Colon (tissue), 2 donors: ENCODE measurements around the gene CTBP2.
"Not testable (repeated sequence)": the region's sequence is repeated elsewhere in the genome, so short reads cannot be mapped to it uniquely, and the experiment has no call there.

Experiments used
- FAIRE-seq: peaks from 2 replicates; lab custom pipeline; 2012; peaks lifted over from hg19 to GRCh38; lab: Jason Lieb, UNC
- donor health status: control.
- donor health status: control.

The CTBP2 gene

GRCh38 chr10:125063256-125063925, 97.0 kb downstream of the CTBP2 start:
- no peak for FAIRE-seq

DNA sequence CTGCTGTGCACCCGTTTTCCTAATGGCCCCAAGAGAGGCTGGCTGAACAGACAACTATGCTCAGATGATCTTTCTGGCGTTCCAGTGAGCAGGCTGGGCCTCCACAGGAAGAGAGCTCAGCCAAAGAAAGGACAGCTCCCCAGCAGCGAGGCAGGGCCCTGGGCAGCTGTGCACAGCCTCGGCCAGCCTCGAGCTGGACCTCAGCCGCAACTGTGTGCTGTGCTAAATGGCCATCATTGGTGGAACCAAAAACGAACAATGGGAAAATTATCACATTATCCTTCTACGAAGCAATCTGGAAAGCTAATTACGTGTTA, 97.5 kb downstream of the CTBP2 start:
- FAIRE-seq = no peak

- no peak for FAIRE-seq
Observed at GRCh38 chr10:125062227-125062913, 98.0 kb downstream of the CTBP2 start.

GRCh38 chr10:125061557-125062226, 98.7 kb downstream of the CTBP2 start:
- FAIRE-seq = no peak

GRCh38 chr10:125060826-125061556, 99.4 kb downstream of the CTBP2 start:
- FAIRE-seq = no peak

DNA sequence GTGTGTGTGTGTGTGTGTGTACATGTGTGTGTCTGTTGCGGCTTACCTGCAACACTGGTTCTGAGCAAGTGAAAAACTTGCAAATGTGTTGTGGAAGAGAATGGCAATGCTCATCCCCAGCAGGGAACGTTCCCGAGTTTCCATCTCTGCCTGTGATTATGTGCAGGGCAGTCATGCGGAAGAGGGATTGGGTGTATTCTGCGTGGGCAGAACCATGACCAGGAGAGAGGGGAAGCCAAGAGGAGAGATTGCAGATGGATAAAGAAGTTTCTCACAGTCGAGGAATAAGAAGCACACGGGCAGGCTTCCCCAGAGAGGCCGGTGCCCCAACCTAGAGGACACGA, 99.9 kb downstream of the CTBP2 start:
- FAIRE-seq = no peak

- FAIRE-seq = no peak
Observed at GRCh38 chr10:125060026-125060425, 100.3 kb downstream of the CTBP2 start.

DNA sequence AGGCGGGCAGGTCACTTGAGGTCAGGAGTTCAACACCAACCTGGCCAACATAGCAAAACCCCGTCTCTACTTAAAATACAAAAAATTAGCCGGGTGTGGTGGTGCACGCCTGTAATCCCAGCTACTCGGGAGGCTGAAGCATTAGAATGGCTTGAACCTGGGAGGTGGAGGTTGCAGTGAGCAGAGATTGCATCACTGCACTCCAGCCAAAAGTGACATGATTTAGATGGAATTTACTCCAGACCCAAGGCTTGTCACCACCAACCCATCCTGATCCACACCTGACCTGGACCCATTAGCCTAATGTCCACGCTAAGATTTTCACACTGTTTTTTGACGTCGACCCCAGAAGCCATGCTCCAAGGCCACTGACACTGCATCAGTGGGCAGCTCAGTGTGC, 101.0 kb downstream of the CTBP2 start:
- FAIRE-seq = not testable (repeated sequence)

DNA sequence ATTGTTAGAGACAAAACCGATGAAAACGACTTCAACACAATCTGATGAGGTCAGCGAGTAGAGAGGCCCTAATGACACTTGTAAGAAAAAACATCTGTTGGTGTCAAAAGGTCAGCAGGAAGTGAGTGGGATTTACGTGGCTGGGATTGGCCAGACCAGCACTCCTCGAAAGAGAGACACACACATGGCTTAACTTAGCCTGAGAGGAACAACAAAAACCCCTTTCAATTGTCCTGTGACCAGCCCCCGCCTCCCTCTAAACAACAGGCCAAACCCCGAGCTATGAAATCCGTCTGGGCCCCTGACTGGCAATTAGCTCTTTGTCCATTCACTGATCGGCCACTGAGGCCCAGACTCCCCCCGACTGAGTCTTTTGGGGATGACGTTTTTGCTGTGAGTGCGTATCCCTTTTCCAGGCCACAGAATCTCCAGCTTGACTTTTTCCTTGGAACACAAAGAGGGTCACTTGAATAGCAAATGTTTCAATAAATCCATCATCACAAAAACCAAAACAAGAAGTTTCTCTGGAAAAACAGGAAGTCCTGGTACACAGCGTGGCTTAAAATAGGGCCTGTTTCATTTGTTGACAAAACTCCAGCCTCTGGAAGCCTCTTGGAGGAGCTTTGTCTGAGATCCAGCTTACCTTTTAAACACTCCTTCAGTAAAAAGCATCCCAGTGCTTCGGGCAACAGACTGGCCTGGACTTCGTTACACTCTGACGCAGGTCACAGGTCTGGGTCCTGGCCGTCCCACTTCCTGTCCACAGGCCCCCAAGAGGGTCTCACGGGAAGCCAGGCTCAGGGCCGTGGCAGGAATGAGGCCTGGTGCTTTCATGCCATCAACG, 103.0 kb downstream of the CTBP2 start:
- FAIRE-seq = no peak

DNA sequence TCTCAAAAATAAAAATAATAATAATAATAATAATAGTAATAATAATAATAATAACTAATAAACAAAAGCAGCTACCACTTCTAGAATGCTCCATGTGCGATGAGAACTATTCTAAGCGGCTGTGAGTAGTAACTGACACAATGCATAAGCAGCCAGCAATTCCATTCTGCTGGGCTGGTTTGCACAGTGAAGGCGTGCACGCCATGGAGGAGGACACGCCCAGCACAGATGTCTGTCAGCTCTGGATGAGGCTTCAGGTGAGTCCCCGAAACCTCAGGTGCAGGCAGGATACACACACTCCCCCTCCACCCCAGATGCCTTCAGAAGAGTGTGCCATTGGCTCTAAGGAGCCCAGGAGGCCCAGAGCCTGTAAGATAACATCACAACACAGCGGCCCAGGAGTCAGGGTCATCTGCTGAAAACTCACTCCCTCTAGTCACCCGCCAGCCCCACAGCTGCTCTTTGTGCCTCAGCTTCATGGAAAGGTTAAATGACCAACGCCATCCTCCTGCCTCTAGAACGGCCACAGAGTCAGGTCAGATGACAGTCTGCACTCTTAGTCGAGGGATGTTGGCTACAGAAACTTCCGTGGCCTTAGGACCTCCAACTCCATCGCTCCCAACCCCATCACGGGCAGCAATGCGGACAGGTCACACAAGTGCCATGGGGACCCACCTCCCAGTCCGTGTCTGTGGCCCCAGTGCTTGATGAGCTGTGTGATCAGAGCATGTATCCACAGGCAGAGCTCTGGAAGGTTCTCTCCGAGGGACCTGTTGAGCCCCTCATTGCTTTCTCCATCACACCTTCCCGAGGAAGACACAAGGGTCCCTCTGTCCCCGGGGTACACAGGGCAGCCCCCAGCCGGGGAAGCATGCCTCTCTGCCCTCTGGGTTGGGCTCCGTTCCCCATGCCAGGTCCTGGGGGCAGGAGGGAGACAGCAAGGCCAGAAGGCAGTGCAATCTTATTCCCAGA, 103.9 kb downstream of the CTBP2 start:
- no peak for FAIRE-seq

- FAIRE-seq = no peak
Observed at GRCh38 chr10:125055446-125055845, 104.9 kb downstream of the CTBP2 start.

DNA sequence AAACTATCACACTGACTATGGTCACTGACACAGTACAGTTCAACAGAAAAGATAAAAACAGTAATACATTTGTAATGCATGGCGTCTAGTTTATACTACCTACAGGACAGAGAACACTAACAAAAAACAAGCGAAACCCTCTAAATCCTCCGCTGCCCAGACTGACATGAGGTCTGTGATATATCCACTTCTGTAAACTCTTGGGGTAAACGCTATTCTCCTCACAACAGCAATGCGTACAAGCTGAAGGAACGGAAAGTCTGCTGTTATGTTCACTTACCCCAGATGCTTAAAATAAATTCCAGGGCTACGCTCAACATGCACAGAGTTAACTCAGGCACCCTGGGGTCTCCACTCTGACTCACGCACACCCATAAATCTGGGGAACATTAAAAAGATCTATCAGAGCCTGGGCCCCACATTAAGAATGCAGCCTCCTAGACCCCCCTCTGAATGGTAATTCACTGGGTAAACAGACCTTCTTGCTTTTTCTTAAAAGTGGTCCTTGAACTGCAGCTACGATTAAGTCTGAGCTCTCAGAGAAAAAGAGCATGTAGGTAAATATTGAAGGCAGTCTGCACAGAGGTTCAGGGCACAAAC, 105.6 kb downstream of the CTBP2 start:
- no peak for FAIRE-seq

GRCh38 chr10:125054216-125054615, 106.1 kb downstream of the CTBP2 start:
- no peak for FAIRE-seq

DNA sequence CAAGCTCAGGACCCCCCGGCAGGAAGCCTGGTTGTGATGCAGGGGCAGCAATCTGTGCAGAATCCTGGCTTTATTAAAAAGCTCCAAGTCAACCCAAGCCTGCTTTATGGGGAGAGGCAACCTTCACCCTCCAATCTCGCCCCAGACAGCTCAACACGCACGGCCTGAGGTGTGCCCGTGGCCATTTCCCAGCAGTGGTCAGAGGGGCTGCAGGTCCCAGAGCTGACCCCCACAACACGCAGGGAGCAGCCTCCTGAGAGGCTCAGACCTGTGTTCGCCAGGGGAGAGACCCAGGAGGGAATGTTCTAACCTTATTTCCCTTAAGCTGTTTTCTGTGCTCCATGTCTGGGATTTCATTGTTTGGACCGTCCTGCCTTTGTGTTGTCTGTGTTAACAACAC, 108.2 kb downstream of the CTBP2 start:
- no peak for FAIRE-seq

GRCh38 chr10:125050383-125050782, 110.0 kb downstream of the CTBP2 start:
- FAIRE-seq = no peak

DNA sequence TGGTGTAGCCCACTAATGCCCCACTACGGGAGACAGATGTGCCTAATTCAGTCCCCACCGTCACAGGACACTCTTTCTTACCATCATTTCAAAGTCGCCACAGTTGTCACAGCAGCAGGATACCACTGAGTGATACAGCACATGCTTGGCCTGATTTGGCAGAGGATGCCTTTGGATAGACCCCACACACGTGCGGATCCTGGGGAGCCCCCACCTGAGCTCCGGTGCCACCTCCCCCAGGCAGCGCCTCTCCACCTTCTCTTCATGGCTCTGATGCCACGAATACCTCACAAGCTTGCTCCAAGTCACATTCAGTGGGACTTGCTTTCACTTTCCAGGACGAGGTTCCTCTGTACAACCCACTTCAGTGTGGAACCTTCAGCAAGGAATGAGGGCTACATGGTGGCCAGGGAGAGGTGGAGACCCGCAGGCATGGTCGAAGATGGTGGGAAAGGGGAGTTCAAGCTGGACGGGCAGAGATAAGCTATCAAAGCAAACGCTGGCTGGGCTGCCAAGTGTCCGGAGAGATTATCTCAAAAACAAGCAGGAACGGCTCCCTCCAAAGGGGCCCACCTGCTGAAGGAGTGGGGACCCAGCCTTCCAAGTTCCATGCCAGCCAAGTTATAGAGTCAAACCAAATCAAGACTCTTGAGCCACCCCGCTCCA, 111.0 kb downstream of the CTBP2 start:
- FAIRE-seq = no peak

GRCh38 chr10:125048094-125048864, 112.1 kb downstream of the CTBP2 start:
- FAIRE-seq = no peak

DNA sequence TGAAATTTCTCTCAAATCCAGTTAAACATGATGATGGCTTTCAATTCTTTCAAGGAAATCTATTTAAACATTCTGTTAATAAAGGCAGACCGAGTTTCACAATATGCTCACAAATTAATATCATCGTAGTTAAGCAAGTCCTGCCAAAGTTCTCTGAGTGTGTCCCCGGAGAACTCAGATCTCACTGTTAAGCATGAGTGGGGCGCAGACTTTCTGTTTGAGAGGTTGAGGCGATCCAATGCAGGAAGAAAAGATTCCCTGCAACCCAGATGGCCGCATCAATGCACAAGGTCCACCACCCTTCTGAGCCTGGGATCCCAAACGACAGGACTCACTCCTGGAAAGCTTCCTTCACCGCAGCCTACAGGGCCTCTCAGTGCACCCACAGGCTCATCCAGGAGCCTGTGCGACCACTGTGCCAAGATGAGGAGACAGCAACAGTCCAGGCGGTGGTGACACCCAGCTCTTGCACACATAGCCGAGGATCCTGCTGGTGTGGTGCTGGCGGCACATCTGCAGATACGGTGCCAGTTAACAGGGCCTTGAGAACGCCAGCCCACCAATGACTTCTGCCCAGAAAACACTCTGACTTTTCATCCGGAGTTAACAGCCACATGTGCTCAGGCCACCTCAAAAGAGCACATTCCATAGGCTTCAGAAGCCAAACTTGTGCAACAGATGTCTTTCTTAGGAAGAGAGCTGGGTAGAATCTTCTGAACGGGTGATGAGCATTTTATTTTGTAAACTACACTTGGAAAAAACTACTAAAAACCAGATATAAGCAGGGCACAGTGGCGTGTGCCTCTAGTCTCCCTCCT, 116.3 kb downstream of the CTBP2 start:
- no peak for FAIRE-seq
